NCI-H1048 (cell line): Measurements from ENCODE around the gene TTLL9.

ENCODE experiments used
- DNase-seq: peaks from one replicate; lab custom pipeline; 2025; lab: John Stamatoyannopoulos, UW

The TTLL9 gene

DNA sequence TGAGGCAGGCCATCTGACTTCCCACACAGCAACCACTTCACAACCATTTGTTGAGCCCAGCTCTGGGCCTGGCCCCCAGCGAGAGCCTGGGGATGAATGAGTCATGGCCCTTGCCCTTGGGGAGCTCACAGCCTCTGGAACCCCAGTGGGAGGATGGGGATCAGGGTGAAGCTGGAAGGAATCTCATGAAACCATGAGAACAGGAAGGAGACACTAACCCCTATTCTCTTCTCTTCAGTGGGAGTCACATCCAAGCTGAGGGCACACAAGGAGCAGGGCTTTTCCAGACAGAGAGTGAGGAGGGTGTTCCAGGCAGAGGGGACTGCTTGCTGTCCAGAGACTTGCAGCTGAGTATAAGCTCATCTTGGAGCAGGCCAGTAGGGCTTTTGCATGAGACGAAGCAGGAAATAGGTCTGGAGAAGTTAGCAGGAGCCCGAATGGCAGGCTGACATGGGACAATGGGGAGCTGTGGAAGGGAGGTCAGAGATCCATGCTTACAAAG lies 32.5 kb upstream of the TTLL9 start:
- no peak for DNase-seq

DNA sequence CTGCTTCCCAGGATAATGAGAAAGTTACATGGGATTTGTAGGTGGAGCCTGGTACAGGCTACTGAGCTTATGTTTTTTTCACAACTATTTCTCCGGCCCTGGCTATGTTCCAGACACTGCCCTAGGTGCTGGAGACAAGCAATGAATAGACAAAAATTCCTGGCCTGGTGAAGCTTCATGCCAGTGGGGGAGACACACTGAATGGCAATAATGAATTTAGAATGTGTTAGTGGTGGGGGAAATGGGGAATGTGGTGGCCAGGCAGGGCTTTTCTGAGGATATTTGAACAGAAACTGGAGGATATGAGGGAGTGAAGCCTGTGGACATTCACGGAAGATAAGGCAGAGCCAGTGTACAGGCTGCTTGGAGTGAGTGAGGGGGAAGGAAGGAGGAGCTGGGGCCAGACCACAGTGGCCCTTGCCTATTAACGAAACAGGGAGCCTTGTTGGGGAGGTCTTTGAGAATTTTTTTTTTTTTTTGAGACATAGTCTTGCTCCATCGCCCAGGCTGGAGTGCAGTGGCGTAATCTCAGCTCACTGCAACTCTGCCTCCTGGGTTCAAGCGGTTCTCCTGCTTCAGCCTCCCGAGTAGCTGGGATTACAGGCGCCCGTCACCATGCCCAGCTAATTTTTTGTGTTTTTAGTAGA lies 31.7 kb upstream of the TTLL9 start:
- DNase-seq, result no peak

DNA sequence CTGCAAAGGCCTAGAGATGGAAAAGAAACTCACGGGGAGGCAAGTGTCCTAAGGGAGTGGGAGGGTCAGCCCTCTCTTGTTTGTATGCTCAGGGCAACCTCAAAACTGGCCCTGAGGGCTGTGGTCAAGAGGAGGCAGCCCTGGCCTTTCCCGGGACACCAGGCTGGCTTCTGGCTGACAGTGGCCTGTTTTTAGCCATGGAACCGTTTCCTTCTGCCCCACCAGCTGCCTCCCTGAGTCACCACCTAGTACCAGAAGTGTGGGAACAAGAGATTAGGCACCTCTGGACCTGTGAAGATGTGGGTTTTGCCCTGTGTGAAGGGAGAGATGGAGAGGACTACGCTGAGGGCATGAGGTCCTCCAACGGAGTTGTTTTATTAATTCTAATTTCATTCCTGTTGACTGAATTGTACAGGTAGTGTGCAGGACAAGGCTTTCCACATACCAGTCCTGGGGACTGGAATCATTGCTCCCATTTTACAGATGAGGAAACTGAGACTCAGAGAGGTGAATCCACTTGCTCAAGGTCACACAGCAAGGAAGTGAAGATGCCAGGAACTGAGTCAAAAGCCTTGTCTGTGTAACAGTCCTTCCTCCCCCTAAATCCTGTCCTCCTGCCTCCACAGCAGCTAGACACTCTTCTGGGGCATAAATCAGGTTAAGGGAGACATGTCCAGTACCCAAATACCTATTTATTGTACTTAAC lies 30.5 kb upstream of the TTLL9 start:
- DNase-seq, result no peak

DNA sequence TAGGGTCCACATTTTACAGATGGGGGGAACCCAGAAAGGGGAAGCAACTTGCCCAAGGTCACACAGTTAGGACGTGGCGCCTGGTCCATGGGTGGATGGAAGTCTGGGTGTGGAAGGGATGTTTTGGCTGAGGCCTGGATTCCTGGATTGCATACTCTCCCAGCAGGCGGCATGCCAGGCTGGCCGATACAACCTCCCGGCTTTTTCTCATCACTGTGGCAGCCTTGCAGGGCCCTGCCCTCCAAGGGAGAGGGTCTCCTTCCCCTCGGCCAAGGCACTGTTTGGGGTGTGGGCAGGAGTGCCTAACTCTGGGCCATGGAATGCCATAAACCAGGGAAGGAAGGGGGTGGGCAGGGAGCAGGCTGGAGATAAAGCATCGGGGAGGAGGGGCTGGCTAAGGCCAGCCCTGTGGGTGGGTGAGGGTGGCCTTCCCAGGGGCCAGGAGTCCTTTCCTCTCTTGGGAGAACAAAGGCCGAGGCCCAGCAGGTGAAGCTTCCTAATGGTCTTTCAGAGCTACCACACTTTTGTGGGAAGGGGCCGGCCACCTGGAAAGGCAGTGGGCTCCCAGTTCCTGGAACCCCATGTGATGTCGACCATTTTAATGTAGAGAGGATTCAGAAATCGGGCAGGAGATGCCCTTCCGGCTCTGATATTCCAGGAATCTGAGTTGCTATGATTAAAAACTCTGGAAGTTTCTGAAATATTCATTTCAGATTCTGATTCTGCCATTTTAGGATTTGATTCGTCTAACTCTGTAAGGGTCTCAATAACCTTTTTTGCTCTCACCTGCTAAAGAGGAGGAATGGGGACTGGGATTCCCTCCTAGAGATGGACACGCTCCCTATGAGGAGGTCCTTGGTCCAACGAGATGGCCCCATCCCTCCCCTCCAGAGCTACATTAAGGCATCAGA lies 29.3 kb upstream of the TTLL9 start:
- no peak for DNase-seq

DNA sequence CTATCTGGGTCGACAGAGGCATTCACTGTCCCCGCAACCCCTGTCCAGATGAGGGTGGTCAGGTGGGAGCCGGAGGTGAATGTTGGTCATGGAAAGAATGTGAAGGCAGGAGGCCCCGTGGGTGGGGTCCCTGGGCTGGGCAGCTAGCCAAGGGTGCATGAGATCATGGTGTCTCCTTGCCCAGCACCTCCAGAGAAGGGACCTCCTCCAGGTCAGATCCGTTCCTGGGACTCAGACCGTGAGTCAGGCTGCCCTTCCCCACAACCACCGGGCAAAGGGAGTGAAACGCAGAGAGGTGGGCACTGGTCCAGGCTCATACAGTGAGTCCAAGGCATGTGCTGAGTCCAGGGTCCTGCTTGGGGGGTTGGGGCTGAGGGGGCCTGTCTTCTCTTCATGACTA lies 28.5 kb upstream of the TTLL9 start:
- DNase-seq, result no peak

DNA sequence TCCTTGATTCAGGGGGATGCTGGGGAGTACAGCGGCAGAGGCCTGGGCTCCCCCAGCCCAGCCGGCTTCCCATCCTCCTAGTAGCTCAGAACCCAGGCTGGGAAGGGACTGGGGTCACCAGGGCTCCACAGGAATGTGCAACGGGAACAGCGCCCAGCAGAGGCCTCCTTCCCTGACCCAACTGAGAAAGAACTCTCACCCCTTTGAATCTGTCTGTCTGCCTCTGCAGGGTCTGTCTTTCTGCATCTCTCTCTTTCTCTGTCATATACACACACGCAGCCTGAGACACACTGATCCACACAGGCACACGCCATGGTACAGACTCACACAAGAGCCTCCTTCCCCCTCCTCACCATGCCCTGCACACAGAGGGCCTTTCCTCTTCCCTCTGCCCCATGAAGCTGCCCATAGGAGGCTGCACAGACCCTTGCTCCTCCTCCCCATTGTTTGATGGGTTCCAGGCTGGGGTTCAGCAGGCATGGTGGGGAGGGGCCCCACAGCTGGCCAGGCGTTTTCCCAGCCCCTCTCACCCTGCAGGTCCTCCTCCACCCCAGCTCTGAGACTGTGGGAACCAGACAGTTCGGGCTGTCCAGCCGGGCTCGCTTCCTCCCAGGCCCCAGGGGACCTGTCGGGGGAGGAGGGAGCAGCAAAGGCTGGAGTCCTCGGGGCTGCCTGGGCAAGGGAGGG lies 27.8 kb upstream of the TTLL9 start:
- no peak for DNase-seq

DNA sequence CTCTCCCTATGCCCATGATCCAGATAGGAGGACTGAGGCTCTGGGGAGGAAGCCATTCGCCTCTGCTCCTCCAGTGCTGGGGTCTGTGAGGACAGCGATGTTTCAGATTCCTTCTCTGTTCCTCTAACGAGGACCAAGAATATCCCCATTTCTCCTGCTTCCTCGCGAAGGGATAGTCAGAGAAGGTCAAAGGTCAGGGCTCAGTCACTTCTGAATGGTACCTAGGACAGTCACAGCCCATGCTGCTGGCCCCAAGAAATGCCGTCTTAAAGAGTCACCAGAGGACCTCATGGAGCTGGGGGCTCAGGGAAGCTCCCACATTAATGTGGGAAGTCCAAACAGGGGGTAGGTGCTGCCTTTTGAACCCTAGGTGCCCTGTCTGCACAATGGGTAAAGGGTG lies 27.1 kb upstream of the TTLL9 start:
- DNase-seq, result no peak

DNA sequence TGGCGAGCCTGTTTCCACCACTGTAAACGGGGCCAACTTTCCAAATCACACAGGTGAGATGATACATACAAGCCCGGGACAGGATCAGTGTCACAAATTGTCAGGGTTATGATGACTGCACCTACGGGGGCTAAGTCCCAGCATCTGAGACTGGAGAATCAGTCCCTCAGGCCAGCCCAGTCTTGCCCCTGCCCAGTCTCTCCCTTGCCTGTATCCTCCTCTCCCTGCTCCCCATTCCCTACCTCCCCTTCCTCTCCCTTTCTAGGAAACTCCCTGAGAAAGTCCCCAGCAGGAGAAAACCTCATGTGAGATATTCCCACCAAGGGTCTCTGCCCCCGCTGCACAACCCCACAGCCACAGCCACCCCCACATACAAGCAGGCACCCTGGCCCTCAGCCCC lies 26.6 kb upstream of the TTLL9 start:
- no peak for DNase-seq

DNA sequence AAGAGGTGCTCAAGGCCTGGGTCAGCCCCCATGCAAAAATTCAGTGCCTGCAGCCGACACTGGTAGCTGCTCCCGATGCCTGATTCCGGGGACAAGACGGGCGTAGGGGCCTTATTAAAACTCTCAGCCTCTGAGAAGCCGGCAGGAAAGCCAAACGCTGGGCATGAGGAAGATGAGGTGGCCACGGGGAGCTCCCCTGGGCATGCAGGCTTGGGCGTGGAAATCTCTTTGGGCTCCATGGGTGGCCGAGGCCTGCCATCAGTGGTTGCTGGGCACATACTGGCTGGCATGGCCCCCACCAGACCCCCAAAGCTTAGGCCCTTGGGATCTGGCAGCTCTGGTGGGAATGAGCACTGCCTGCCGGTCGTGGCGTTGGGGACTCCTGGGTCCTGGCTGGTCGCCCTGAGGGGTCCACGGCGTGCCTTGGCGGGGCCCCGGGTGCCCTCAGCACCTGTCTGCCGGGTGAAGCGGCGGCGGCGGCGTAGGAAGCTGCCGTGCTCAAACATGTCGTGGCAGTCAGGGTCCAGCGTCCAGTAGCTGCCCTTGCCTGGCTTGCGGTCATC lies 25.6 kb upstream of the TTLL9 start:
- DNase-seq, result no peak

DNA sequence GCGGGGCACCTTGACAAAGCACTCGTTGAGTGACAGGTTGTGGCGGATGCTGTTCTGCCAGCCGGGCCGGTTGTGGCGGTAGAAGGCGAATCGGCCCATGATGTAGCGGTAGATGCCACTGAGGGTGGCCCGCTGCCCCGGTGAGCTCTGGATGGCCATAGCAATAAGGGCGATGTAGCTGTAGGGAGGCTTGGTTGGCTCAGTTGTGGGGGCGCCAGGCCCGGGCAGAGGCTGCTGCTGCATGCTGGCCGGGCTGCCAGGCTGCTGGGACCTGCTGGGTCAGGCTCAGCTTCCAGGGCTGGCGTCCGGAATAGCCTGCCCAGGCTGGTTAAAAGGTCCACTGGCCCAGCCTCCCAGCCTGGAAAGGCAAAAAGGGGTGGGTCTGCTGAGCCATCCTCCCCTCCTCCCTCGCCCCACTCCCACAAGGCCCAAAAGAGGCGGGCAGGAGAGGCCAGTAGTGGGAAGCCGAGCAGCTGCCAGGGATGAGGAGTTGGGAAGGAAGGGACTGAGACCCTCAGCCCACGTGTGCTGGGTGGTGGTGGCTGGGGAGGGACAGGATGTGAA lies 25.1 kb upstream of the TTLL9 start, which contains the start of gene FOXS1:
TSS of gene FOXS1 (minus strand) at position 305 of the 564 bp plus-strand sequence. CDS start at position 243, 62 bp downstream.
- DNase-seq, result no peak

DNA sequence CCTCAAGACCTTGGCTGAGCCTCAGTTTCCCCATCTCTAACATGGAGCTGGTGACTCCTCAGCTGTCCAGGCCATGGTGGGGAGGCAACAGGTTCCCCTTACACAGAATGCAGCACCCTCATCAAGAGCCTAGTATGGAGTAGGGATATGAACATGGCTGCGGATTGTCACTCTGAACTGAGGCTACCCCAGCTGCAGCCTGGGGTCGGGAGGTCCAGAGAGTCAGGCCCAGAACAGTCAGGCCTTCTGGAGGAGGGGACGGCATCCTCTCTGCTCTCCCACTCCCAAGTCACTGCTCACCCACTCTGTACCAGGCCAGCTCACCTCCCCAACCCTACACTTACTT lies 23.7 kb upstream of the TTLL9 start:
- no peak for DNase-seq

DNA sequence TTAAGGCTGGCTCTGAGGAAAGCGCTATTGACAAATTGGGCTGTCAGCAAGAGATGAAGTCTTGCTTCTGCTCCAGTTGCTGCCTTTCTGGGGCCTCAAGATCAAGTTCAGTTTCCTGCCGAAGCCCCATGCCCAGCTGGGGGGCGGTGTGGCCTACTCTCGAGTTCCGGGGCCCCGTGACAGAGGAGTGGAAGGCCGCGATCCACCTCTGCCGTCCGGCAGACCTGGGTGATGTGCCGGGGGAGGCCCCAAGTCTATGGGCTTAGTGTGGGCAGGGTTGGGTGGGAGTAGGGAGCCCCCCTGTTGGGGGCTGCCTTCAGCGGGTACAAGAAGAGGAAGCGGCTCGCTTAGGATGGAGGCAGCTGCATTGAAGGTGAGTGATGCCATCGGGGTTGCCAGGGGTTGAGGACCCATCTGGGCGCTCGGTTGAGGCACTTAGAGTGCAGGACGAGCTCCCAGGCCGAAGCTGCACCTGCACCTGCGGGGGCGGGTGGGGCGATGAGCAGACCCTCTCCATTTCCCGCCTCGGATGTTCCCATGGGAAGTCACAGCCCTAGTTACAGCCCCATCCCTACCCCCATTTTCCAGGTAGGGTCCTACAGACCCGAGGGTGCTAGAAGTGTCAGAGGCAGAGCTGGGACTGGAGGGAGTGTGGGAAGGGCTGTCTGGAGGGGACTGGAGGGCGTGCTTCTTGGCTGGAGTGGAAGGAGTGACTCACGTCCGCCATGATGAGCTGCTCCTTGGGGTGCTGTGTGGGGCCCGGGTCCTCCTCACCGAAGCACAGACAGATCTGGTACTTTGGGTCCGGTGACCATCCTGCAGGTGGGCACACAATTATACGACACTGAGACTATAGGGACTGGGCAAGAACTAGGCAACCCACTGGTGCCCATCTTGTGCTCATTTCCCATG lies 22.1 kb upstream of the TTLL9 start:
- DNase-seq, result no peak

DNA sequence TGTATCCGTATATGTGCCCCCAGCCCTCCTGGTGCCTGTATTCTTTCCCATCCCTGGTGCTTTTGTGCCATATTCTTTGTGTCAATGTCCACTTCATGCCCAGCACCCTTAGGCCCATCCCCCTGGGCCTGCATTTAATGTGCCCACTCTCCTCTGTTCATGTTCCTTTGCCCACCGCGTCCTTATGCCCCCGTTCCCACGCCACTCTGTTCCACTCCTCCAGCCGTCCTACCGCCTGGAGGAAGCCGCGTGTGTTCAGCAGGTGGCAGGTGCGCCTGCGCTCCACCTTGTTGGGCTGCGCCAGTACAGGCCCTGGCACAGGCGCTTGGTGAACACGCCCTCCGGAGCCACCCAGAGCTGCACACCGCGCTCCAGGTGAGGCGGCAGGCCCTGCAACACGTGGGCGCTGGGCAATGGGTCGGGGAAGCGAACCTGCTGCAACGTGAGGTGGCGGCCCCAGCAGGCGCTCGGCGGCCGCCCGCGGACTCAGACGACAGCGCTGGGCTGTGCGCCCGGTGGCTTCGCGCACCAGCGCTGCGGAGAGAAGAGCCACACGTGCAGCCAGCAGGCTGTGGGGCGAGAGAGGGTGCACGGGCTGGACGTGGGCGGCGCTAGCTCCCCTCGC lies 21.0 kb upstream of the TTLL9 start:
- no peak for DNase-seq

DNA sequence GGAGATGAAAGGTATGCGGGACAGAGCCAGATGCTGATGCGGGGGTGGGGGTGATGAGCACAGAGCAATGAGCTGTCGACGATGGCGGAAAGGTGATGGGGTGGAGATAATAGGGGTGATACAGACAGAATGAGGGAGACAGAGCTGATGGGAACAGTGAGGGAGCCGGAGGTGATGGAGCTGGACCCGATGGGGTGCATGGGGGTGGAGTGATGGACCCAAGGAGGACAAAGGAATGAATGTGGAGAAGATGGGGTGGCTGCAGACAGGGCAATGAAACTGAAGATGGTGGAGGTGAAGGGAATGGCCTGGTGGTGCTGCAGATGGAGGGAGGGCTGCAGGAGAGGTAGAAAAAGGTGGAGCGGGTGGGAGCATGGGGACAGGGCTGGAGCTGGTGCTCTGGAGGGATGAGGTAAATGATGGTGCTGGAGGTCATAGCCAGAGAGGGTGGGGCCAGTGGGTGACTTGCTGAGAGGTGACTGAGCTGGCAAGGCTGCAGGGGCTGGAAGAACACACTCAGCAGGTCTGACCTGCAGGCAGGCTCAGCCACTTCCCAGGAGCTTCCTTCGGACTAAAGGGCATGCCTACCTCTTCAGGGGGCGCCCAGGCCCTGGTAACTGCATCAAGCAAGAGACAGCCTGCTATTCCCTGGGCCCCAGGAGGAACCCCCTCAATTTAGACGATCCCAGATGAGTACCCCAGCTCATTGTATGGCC lies 19.0 kb upstream of the TTLL9 start:
- no peak for DNase-seq

DNA sequence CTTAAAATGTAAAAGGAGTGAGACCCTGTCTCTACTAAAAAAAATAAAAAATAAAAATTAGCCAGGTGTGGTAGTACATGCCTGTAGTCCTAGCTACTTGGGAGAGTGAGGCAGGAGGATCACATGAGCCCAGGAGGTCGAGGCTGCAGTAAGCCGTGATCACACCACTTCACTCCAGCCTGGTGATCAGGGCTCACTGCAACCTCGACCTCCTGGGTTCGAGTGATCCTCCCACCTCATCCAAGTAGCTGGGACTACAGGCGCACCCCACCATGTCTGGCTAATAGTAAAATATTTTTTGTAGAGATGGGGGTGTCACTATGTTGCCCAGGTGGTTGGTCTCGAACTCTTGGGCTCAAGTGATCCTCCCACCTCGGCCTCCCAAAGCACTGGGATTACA lies 17.0 kb upstream of the TTLL9 start:
- DNase-seq, result no peak

DNA sequence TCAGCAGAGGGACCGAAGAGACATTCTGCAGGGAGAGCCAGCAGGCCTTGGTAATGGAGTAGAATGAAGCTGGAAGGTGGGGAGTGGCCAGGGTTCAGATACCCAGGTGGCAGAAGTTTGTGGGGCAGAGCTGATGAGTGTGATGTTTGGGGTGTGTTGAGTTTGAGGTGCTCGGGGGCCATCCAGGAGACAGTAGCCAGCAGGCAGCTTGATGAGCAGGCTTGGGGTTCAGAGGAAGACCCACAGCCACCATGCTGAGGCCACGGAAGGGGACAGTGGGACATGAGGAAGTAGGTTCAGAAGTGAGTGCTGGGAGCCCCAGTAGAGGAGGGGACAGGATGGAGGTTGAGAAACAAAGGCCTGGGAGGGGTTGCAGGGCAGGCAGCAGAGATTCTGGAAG lies 13.9 kb upstream of the TTLL9 start:
- no peak for DNase-seq

DNA sequence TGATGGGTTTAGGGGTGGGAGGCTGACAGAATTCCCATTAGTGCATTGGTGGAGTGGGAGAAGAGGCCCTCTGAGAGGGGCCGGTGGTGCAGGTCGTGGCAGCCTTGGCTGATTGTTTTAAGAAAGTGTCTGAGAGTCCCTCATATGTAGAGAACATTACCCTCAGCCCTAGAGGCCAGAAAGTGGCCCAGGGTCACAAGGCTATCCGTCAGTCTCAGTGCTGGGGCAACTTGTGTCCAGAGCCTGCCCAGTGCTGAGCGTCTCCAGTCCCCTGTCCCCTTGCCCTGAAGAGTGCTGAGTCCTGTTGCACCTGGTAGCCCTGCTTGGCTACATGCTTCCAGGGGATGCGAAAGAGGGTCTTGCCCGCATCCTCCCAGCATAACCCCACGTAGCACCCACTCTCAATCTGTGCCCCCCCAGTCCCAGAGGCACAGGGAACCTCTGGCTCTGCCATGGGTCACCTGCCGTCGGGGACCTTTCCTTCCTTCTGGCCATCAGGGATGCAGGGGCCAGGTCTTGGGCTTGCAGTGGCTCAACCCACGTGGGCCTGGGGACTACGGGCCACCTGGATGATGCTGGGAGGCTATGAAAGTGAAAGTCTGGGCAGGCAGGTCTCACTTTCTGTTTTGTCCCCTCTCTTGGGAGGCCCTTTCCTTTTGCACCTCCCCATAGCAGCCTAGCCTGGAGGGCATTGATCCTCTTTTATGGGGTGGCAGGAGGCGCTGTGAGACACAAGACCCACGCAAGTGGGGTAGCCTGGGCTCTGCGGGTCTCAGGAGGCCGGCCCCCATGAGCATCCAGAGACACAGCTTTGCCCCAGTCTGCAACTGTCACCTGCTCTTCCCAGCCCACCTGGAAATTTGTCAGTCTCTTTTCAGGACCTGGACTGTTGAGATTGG lies 12.3 kb upstream of the TTLL9 start:
- DNase-seq, result no peak

DNA sequence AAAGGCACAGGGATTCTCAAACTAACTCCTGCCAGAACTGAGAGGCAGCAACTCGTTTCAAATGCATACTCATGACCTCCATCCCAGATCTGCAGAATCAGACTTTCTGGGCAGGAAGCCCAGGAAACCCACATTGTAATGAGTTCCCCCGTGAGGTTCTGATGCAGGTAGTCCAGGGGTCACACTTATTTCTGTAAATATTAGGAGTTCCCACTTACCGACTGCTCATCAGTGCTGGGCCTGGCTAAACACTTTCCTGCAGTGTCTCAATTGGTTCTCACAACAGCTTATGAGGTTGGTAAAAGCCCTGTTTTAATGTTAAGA lies 11.7 kb upstream of the TTLL9 start:
- no peak for DNase-seq
